PC-9 (cell line): ENCODE results near the gene GPHA2.

ENCODE experiments used
- CTCF ChIP-seq: fragments of 200-600 bp; sonication (generic); conservative IDR thresholded peaks from 2 replicates; pipeline ENCODE4 v1.6.1; 2017; ENCODE audit warnings: mixed run types, antibody characterized with exemption, mild to moderate bottlenecking, moderate library complexity
- EZH2 ChIP-seq: fragments of 200-600 bp; sonication (generic); IDR thresholded peaks from 2 replicates; pipeline ENCODE4 v1.8.0; 2017; ENCODE audit warnings: antibody characterized with exemption, low read depth

GRCh38 chr11:64898541-64898940, 37.2 kb downstream of the GPHA2 start:
- TF ChIP-seq CTCF (no peak), EZH2 (no peak)
